Adrenal gland (tissue), 12 donors: ENCODE results near the gene HSPA12B. TPM values are rescaled to one million over a fixed set of nuclear protein-coding genes. Genes with fewer than 3 reads are reported as not detected.
"Not testable (repeated sequence)": the region's sequence is repeated elsewhere in the genome, so short reads cannot be mapped to it uniquely, and the experiment has no call there.

Experiments used
- DNase-seq, 7 donors: peaks; one replicate each; pipeline ENCODE4 v3.0.0-alpha.2; 2019 to 2020
- H3K27ac ChIP-seq, 5 donors: fragments of 200-600 bp; sonication (generic) in 4 of 5; 1 replicate in 3 of 5; 2 replicates in 2 of 5; pipeline versions ENCODE4 v1.5.1 to v1.8.0; 2016 to 2020; ENCODE audit warnings: mild to moderate bottlenecking in 1 of 5
- H3K27me3 ChIP-seq: fragments of 200-600 bp; 2 replicates; pipeline ENCODE4 v1.8.0; 2021
- H3K36me3 ChIP-seq, 2 donors: fragments of 200-600 bp; replicated peaks in 1 of 2; 1 replicate in 1 of 2; 2 replicates in 1 of 2; pipeline versions ENCODE4 v1.5.1 to v1.8.0; 2018 to 2022
- H3K4me1 ChIP-seq, 2 donors: fragments of 200-600 bp; replicated peaks in 1 of 2; 1 replicate in 1 of 2; 2 replicates in 1 of 2; pipeline versions ENCODE4 v1.5.1 to v1.8.0; 2018 to 2021
- H3K4me3 ChIP-seq, 4 donors: fragments of 200-600 bp; sonication (generic) in 3 of 4; one replicate each; pipeline ENCODE4 v1.5.1; 2016 to 2018
- H3K9me3 ChIP-seq, 3 donors: fragments of 200-600 bp; sonication (generic) in 1 of 3; replicated peaks in 1 of 3; 1 replicate in 2 of 3; 2 replicates in 1 of 3; pipeline versions ENCODE4 v1.5.1 to v1.8.0; 2016 to 2021
- CTCF ChIP-seq, 6 experiments: fragments of 450-650 bp in 4 of 6; fragments of 200-600 bp in 2 of 6; sonication (generic) in 1 of 6; IDR thresholded peaks; 1 replicate in 5 of 6; 2 replicates in 1 of 6; pipeline versions ENCODE4 v1.5.1 to v1.8.0; 2016 to 2021; ENCODE audit warnings: antibody characterized with exemption in 6 of 6, mild to moderate bottlenecking in 2 of 6, moderate library complexity in 1 of 6
- POLR2A ChIP-seq, 2 donors: fragments of 450-650 bp; IDR thresholded peaks; one replicate each; pipeline ENCODE4 v1.6.1; 2017; ENCODE audit warnings: antibody characterized with exemption in 2 of 2, mild to moderate bottlenecking in 2 of 2, moderate library complexity in 1 of 2
- WGBS, 4 donors: extraction: QIAGEN DNeasy Blood & Tissue Kit in 2 of 4; methylation state at CpG; one replicate each; pipeline versions ENCODE4 v1.1.5 to v1.1.7; 2013 to 2017; 5-methylcytosine and 5-hydroxymethylcytosine counted together
- intact Hi-C, 2 donors: fragments of 100-400 bp; cut with DNase I; formaldehyde crosslinking; loops; one replicate each; pipeline versions ENCODE4 v1.14.1 to v1.15.0; 2022 to 2023
- polyA plus RNA-seq, 3 donors: library from polyadenylated mRNA; stranded (reverse); fragments of 200-250 nt in 2 of 3; fragments of 350-450 nt in 1 of 3; fragmentation: Illumina TruSeq in 1 of 3; extraction: RNeasy Lipid Tissue Mini Kit (QIAGEN cat#74804) in 1 of 3; gene quantifications; one replicate each; pipeline ENCODE4 v1.2.3, GENCODE V29; 2013 to 2014
- total RNA-seq, 9 donors: library from RNA; depleted of rRNA in 4 of 9; stranded (reverse); fragments of >200 nt in 4 of 9; fragments of 120-200 nt in 1 of 9; fragmentation: NEBNext Ultra II Directional in 1 of 9; extraction: Animal tissue kit (Norgen Biotek cat#: 25700) in 1 of 9; gene quantifications; one replicate each; pipeline versions ENCODE4 v1.1.0 to v1.2.4, GENCODE V29; 2013 to 2023
- donor health status: healthy with polysubstance abuse.
- donor health status: Bipolar disorder and iron deficiency.
- donor health status: DM: yes; HTN: yes; CAD: no.
- donor health status: DM: no; HTN: no; CAD: no.
- donor health status: DM: no; HTN: no; CAD: no.
- donor health status: DM: yes; HTN: yes; CAD: no.

Gene HSPA12B
- total and polyA plus RNA-seq, 12 donors = 1.5 to 10.9 (median 5.5) TPM

DNA sequence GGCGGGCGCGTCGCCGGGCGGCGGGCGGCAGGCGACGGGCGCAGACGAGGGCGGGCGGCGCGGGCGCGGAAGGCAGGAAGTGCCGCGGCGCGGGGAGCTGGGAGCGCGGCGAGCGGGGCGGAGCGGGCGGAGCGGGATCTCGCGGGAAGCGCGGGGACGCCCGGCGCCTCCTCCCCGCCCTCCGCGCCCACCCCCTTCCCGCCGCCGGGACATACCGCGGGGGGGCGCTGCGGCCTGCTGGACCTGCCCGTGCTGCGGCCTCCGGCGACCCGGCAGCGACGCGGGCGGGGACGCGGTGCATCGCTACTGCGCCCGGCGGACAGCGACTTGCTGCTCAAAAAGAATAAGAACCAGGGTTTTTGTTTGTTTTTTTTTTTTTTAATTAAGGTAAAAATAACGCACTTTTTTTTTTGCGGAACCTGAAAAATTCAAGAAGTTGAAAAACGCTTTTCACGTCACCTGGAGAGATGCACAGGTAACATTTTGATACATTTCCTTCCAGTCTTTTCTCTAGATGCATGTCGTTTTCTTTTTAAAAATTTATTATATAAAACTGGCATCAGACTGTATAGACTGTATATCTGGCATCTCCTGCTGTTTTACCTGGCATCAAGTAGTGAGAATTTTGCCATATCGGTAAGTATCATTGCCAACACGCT is 54.3 kb downstream of the HSPA12B start, which contains the start of gene CENPB:
Gene CENPB, minus strand, starts transcription at position 76 of the 659 bp plus-strand sequence. CDS start 257 bp downstream, outside the sequence.
- Histone ChIP-seq H3K9me3 (no peaks in the 10 kb centered on the region), H3K4me1 (peaks cover 18 to 39% of the 10 kb centered on the region in 2 donors), H3K36me3 (no peaks in the 10 kb centered on the region), H3K27ac (peak within 1 kb of the TSS; percentile 27 to 86 (median 80)), H3K27me3 (no peaks in the 10 kb centered on the region), H3K4me3 (peak within 1 kb of the TSS in 3 of 4 donors; percentile 34 to 74 (median 36))
- intact Hi-C loops = loop anchor here in 1 of 2 donors (2.0 kb wide), 1 partner anchor 32 kb away; no protein-coding TSS in a partner anchor
- peak; percentile 86 to 93 (median 90) for DNase-seq
- 2 to 7% (median 4%) methylated on average over 23 to 70 of the region's 70 CpGs for WGBS, 4 donors
- TF ChIP-seq CTCF (IDR thresholded peaks at IDR 0.05) = peak; percentile 30 to 87 (median 58)
- TF ChIP-seq POLR2A (IDR thresholded peaks at IDR 0.05) = no peak

DNA sequence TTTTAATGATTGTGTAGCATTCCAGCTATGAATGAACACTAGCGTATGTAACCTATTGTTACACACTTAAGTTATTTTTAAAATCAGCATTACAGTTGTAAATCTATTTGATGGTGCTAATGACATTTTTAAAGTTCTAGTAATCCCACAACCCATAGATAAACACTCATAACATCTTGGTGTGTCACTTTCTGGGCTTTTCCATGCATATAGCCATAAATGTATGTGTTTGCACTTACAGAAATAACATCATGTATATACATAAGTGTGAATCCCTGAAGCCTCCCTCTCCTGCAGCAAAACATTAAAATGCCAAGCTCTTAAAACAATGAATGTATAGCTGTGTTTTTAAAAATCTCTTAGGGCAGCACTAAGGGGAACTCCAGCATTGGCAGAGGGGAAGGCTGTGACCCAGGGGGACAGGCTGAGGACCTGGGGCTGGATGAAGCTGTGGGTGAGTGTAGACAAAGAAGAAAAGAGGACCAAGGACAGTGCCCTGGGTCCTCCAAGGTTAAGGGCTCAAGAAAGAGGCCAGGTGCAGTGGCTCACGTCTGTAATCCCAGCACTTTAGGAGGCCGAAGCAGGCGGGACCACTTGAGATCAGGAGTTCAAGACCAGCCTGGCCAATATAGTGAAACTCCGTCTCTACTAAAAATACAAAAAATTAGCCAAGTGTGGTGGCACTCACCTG is 55.0 kb downstream of the HSPA12B start:
- DNase-seq = no peak
- Histone ChIP-seq H3K36me3 (no peaks in the 10 kb centered on the region), H3K27ac (no peak overlapping the region), H3K27me3 (no peaks in the 10 kb centered on the region), H3K4me3 (peak overlapping the region in 2 of 4 donors; percentile 7 to 49), H3K4me1 (peaks cover 18 to 39% of the 10 kb centered on the region in 2 donors), H3K9me3 (no peaks in the 10 kb centered on the region)
- intact Hi-C loops = loop anchor here in 1 of 2 donors (2.0 kb wide), 1 partner anchor 31 kb away; no protein-coding TSS in a partner anchor
- 71 to 78% (median 74%) methylated on average over 5 of the region's 5 CpGs for WGBS, 4 donors
- TF ChIP-seq POLR2A (IDR thresholded peaks at IDR 0.05) = no peak
- TF ChIP-seq CTCF (IDR thresholded peaks at IDR 0.05) = no peak

DNA sequence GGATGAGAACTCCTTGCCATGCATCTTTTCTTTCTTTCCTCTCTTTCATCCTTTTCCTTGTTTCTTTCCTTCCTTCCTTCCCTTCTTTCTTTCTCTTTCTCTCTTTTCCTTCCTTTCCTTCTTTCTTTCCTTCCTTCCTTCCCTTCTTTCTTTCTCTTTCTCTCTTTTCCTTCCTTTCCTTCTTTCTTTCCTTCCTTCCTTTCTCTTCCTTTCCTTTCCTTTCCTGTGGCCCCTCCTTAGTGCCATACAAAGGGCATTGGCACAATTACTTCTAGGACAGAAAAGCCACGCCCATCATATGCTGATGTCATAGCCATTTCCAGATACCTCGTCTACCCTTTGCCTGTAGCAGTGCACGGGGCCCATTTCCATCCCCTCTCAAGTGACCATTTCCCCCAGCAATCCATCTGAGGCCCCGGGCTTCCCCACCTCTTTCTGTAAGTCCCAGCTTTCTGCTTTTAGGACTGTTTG is 56.2 kb downstream of the HSPA12B start:
- intact Hi-C loops = no loop called here
- TF ChIP-seq CTCF (IDR thresholded peaks at IDR 0.05) = no peak
- no peak for TF ChIP-seq POLR2A (IDR thresholded peaks at IDR 0.05)
- Histone ChIP-seq H3K36me3 (no peaks in the 10 kb centered on the region), H3K9me3 (no peaks in the 10 kb centered on the region), H3K4me1 (peaks cover 18 to 38% of the 10 kb centered on the region in 2 donors), H3K27me3 (no peaks in the 10 kb centered on the region), H3K4me3 (no peak overlapping the region), H3K27ac (no peak overlapping the region)
- peak in 1 of 7 donors; percentile 46 for DNase-seq
- 50 to 59% (median 57%) methylated on average over 4 of the region's 4 CpGs for WGBS, 4 donors

DNA sequence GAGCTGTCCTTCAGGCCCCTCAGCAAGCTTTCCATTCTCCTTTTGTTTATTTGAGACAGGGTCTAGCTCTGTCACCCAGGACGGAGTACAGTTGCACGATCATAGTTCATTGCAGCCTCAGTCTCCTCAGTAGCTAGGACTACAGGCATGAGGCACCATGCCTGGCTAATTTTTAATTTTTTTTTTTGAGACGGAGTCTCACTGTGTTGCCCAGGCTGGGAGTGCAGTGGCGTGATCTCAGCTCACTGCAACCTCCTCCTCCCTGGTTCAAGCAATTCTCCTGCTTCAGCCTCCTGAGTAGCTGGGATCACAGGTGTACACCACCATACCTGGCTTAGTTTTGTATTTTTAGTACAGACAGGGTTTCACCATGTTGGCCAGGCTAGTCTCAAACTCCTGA is 56.7 kb downstream of the HSPA12B start:
- 92 to 98% (median 94%) methylated on average over 4 of the region's 4 CpGs for WGBS, 4 donors
- H3K27ac ChIP-seq = not testable (repeated sequence)

DNA sequence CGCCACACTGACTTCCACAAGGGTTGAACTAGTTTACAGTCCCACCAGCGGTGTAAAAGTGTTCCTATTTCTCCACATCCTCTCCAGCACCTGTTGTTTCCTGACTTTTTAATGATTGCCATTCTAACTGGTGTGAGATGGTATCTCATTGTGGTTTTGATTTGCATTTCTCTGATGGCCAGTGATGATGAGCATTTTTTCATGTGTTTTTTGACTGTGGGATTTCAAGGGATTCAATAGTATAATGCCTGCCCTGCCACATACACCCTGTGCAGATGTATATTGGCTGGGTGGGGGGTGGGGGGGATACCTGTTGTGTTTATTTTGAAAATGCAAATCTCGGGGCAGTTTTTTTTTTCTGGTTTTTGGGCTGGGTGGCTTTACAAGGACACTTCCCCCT is 61.7 kb downstream of the HSPA12B start:
- H3K27ac ChIP-seq, DNase-seq, intact Hi-C loops, H3K4me3 ChIP-seq, H3K36me3 ChIP-seq, H3K9me3 ChIP-seq, H3K27me3 ChIP-seq: not testable (repeated sequence)
- H3K4me1 ChIP-seq = peaks cover 0 to 24% of the 10 kb centered on the region in 2 donors
- 69 to 86% (median 77%) methylated on average over 1 to 2 of the region's 3 CpGs for WGBS, 4 donors

More for the DNA sequence above, 56.7 kb downstream of the HSPA12B start:
- H3K9me3 ChIP-seq, intact Hi-C loops, H3K36me3 ChIP-seq, DNase-seq, H3K4me3 ChIP-seq, H3K27me3 ChIP-seq: not testable (repeated sequence)
- H3K4me1 ChIP-seq = peaks cover 15 to 34% of the 10 kb centered on the region in 2 donors
